IMR-90 (cell line): Measurements from ENCODE around the gene RCN1. TPM values are rescaled to one million over a fixed set of nuclear protein-coding genes. Genes with fewer than 3 reads are reported as not detected.

ENCODE experiments used
- ATAC-seq: fragments of 200-7000 bp; cut with Tn5 transposase; 2 replicates; pipeline ENCODE4 v1.9.1; 2020; ENCODE audit warnings: low read depth, mild to moderate bottlenecking, moderate library complexity
- BruUV-seq: library from RNA; stranded (reverse); fragments of 400-500 nt; replicated peaks from 2 replicates; lab custom pipeline; 2021; lab: Mats Ljungman, UMichigan
- CTCF ChIA-PET: fragments of 300-600 bp; formaldehyde crosslinking; extraction: SDS; loops from one replicate; lab custom pipeline; 2021; ENCODE audit warnings: antibody characterized with exemption; lab: Yijun Ruan, JAX
- POLR2A ChIA-PET: fragments of 300-600 bp; sonication (Branson Sonifier 250); formaldehyde crosslinking; loops from one replicate; lab custom pipeline; 2022; ENCODE audit warnings: antibody characterized with exemption; ENCODE audit not compliant: unreplicated experiment; lab: Charles Lee
- DNase-seq: peaks from one replicate; pipeline ENCODE4 v3.0.0; 2013
- H2AFZ ChIP-seq: replicated peaks from 2 replicates; pipeline ENCODE3; 2013; ENCODE audit warnings: low read length, mild to moderate bottlenecking; ENCODE audit not compliant: poor library complexity
- H2AK5ac ChIP-seq: 2 replicates; pipeline ENCODE4 v1.6.1; 2013; ENCODE audit warnings: low read depth, low read length, inconsistent platforms
- H2AK9ac ChIP-seq: replicated peaks from 2 replicates; pipeline ENCODE3; 2013; ENCODE audit warnings: mild to moderate bottlenecking, low read depth, low read length, moderate library complexity; ENCODE audit not compliant: poor library complexity
- H2BK120ac ChIP-seq: 2 replicates; pipeline ENCODE4 v1.6.1; 2013; ENCODE audit warnings: low read depth, low read length, inconsistent platforms
- H2BK15ac ChIP-seq: 3 replicates; pipeline ENCODE4 v1.6.1; 2013; ENCODE audit warnings: low read depth, low read length, inconsistent platforms
- H2BK20ac ChIP-seq: 2 replicates; pipeline ENCODE4 v1.6.1; 2013; ENCODE audit warnings: low read depth, mild to moderate bottlenecking, inconsistent platforms, low read length, moderate library complexity
- H2BK5ac ChIP-seq: 2 replicates; pipeline ENCODE4 v1.6.1; 2013; ENCODE audit warnings: mild to moderate bottlenecking, low read depth, low read length, inconsistent platforms; ENCODE audit not compliant: poor library complexity, severe bottlenecking
- H3K14ac ChIP-seq: replicated peaks from 2 replicates; pipeline ENCODE4 v1.6.1; 2013; ENCODE audit warnings: low read depth, low read length, inconsistent platforms
- H3K18ac ChIP-seq: 2 replicates; pipeline ENCODE4 v1.6.1; 2013; ENCODE audit warnings: low read depth, low read length, control low read depth
- H3K23ac ChIP-seq: 2 replicates; pipeline ENCODE4 v1.6.1; 2013; ENCODE audit warnings: low read depth, low read length, inconsistent platforms
- H3K27ac ChIP-seq: 2 replicates; pipeline ENCODE4 v1.5.1; 2013; ENCODE audit warnings: mild to moderate bottlenecking, control low read depth, low read length; ENCODE audit not compliant: insufficient read depth
- H3K27me3 ChIP-seq: 2 replicates; pipeline ENCODE4 v1.6.1; 2013; ENCODE audit warnings: low read length; ENCODE audit not compliant: control insufficient read depth, insufficient read depth
- H3K36me3 ChIP-seq: 2 replicates; pipeline ENCODE4 v1.6.1; 2013; ENCODE audit warnings: low read length, mixed read lengths; ENCODE audit not compliant: control insufficient read depth, insufficient read depth
- H3K4ac ChIP-seq: 2 replicates; pipeline ENCODE4 v1.6.1; 2013; ENCODE audit warnings: low read depth, low read length, inconsistent platforms
- H3K4me1 ChIP-seq: 2 replicates; pipeline ENCODE4 v1.6.1; 2013; ENCODE audit warnings: low read length, mixed read lengths; ENCODE audit not compliant: control insufficient read depth, insufficient read depth
- H3K4me2 ChIP-seq: 2 replicates; pipeline ENCODE4 v1.6.1; 2013; ENCODE audit warnings: low read depth, mild to moderate bottlenecking, control low read depth, low read length, moderate library complexity
- H3K4me3 ChIP-seq: 2 replicates; pipeline ENCODE4 v1.5.1; 2013; ENCODE audit warnings: low read depth, mild to moderate bottlenecking, control low read depth, low read length, moderate library complexity; ENCODE audit not compliant: insufficient read depth
- H3K56ac ChIP-seq: 2 replicates; pipeline ENCODE4 v1.6.1; 2013; ENCODE audit warnings: low read length, inconsistent platforms; ENCODE audit not compliant: insufficient read depth; ENCODE audit errors: extremely low read depth
- H3K79me1 ChIP-seq, 2 experiments: 2 replicates each; pipeline ENCODE4 v1.6.1; 2013; ENCODE audit warnings: low read length in 2 of 2, inconsistent platforms in 1 of 2, low read depth in 1 of 2
- H3K9ac ChIP-seq: 2 replicates; pipeline ENCODE4 v1.6.1; 2013; ENCODE audit warnings: low read depth, low read length, control low read depth
- H3K9me1 ChIP-seq: 2 replicates; pipeline ENCODE4 v1.6.1; 2013; ENCODE audit warnings: low read length, inconsistent platforms; ENCODE audit not compliant: insufficient read depth
- H3K9me3 ChIP-seq: 2 replicates; pipeline ENCODE4 v1.6.1; 2013; ENCODE audit warnings: low read length; ENCODE audit not compliant: control insufficient read depth, insufficient read depth
- H4K20me1 ChIP-seq: 2 replicates; pipeline ENCODE4 v1.6.1; 2013; ENCODE audit warnings: low read length, inconsistent platforms; ENCODE audit not compliant: insufficient read depth
- H4K5ac ChIP-seq: 2 replicates; pipeline ENCODE4 v1.6.1; 2013; ENCODE audit warnings: mild to moderate bottlenecking, low read depth, low read length, control low read depth
- H4K8ac ChIP-seq, 2 experiments: 2 replicates each; pipeline ENCODE4 v1.6.1; 2013; ENCODE audit warnings: low read depth in 2 of 2, low read length in 2 of 2, control low read depth in 1 of 2, inconsistent platforms in 1 of 2
- H4K91ac ChIP-seq: 2 replicates; pipeline ENCODE4 v1.6.1; 2013; ENCODE audit warnings: low read depth, low read length, inconsistent platforms; ENCODE audit not compliant: insufficient read depth
- BHLHE40 ChIP-seq: fragments of 150-350 bp; IDR thresholded peaks from 2 replicates; pipeline ENCODE4 v1.6.1; 2016; ENCODE audit warnings: mild to moderate bottlenecking, low read depth, low read length
- CEBPB ChIP-seq: IDR thresholded peaks from 2 replicates; pipeline ENCODE4 v1.6.1; 2012; ENCODE audit warnings: low read depth, low read length, improper control_type of control experiment
- CHD1 ChIP-seq: IDR thresholded peaks from 2 replicates; pipeline ENCODE4 v1.6.1; 2012; ENCODE audit warnings: low read depth, low read length, improper control_type of control experiment
- CTCF ChIP-seq: conservative IDR thresholded peaks from 2 replicates; pipeline ENCODE4 v1.5.1; 2012; ENCODE audit warnings: mild to moderate bottlenecking, low read depth, low read length, improper control_type of control experiment
- ELK1 ChIP-seq: fragments of 150-350 bp; IDR thresholded peaks from 2 replicates; pipeline ENCODE4 v1.6.1; 2016; ENCODE audit warnings: low read depth, mild to moderate bottlenecking, low read length, moderate library complexity, borderline replicate concordance
- FOS ChIP-seq: fragments of 150-350 bp; IDR thresholded peaks from 2 replicates; pipeline ENCODE4 v1.6.1; 2016; ENCODE audit warnings: low read depth, low read length
- MAFK ChIP-seq: IDR thresholded peaks from 2 replicates; pipeline ENCODE4 v1.6.1; 2012; ENCODE audit warnings: low read depth, low read length, improper control_type of control experiment
- MAZ ChIP-seq: IDR thresholded peaks from 2 replicates; pipeline ENCODE4 v1.6.1; 2012; ENCODE audit warnings: low read depth, mild to moderate bottlenecking, low read length, improper control_type of control experiment, moderate library complexity, borderline replicate concordance
- MXI1 ChIP-seq: IDR thresholded peaks from 2 replicates; pipeline ENCODE4 v1.6.1; 2012; ENCODE audit warnings: low read depth, mild to moderate bottlenecking, low read length, moderate library complexity, borderline replicate concordance
- NFE2L2 ChIP-seq: fragments of 150-350 bp; IDR thresholded peaks from 2 replicates; pipeline ENCODE4 v1.6.1; 2016; ENCODE audit warnings: low read depth, mild to moderate bottlenecking, low read length
- POLR2A ChIP-seq: IDR thresholded peaks from 2 replicates; pipeline ENCODE4 v1.6.1; 2012; ENCODE audit warnings: mild to moderate bottlenecking, low read depth, low read length
- RAD21 ChIP-seq: IDR thresholded peaks from 2 replicates; pipeline ENCODE4 v1.6.1; 2012; ENCODE audit warnings: low read length, improper control_type of control experiment
- RCOR1 ChIP-seq: IDR thresholded peaks from 2 replicates; pipeline ENCODE4 v1.6.1; 2012; ENCODE audit warnings: mild to moderate bottlenecking, low read length, improper control_type of control experiment; ENCODE audit not compliant: insufficient replicate concordance
- RFX5 ChIP-seq: IDR thresholded peaks from 2 replicates; pipeline ENCODE4 v1.8.0; 2012; ENCODE audit warnings: low read depth, mild to moderate bottlenecking, low read length, moderate library complexity
- SMC3 ChIP-seq: fragments of 150-350 bp; IDR thresholded peaks from 2 replicates; pipeline ENCODE4 v1.6.1; 2016; ENCODE audit warnings: low read depth, mild to moderate bottlenecking, antibody characterized with exemption, low read length, moderate library complexity
- USF2 ChIP-seq: fragments of 150-350 bp; IDR thresholded peaks from 2 replicates; pipeline ENCODE4 v1.6.1; 2017; ENCODE audit warnings: mild to moderate bottlenecking, antibody characterized with exemption, low read length, low read depth
- WGBS, 2 experiments: methylation state at CpG; one replicate each; pipeline versions ENCODE4 v1.1.5 to v1.1.7; 2013; ENCODE audit warnings: missing lambda C conversion rate in 2 of 2; ENCODE audit not compliant: insufficient read length in 1 of 2; ENCODE audit errors: extremely low coverage in 2 of 2; 5-methylcytosine and 5-hydroxymethylcytosine counted together
- dilution Hi-C: fragments of 300-500 bp; cut with HindIII; formaldehyde crosslinking; loops from one replicate; pipeline ENCODE4 v1.14.3; 2018; ENCODE audit warnings: low sequenced_read_pairs; ENCODE audit not compliant: unreplicated experiment
- in situ Hi-C: fragments of 300-500 bp; cut with MboI; formaldehyde crosslinking; loops from 3 replicates; pipeline ENCODE4 v1.14.3; 2019; ENCODE audit warnings: low sequenced_read_pairs, inconsistent platforms, mixed read lengths
- intact Hi-C: fragments of 100-400 bp; cut with micrococcal nuclease; formaldehyde crosslinking; loops from 2 replicates; pipeline ENCODE4 v1.10.0; 2022
- polyA plus RNA-seq, 3 experiments: library from polyadenylated mRNA; depleted of rRNA; stranded (reverse); fragments of >200 nt; gene quantifications; 2 replicates each; pipeline ENCODE4 v1.2.3, GENCODE V29; 2012; ENCODE audit warnings: low replicate concordance in 1 of 3
- total RNA-seq: library from RNA; depleted of rRNA; stranded (reverse); fragments of >200 nt; gene quantifications from 2 replicates; pipeline ENCODE4 v1.2.3, GENCODE V29; 2012

Gene RCN1
- total and polyA plus RNA-seq, 2 of the 4 experiments (the other 2 are of a cell fraction): 129 to 193 TPM

- no peak for TF ChIP-seq POLR2A
- no peak for TF ChIP-seq CHD1
- TF ChIP-seq SMC3: no peak
- no peak for TF ChIP-seq USF2
- TF ChIP-seq RAD21: no peak
- TF ChIP-seq ELK1: no peak
- TF ChIP-seq MXI1: no peak
- no peak for TF ChIP-seq FOS
- no peak for TF ChIP-seq RCOR1
- no peak for TF ChIP-seq MAFK
- TF ChIP-seq CEBPB: no peak
- no peak for TF ChIP-seq RFX5
- TF ChIP-seq NFE2L2: no peak
- TF ChIP-seq CTCF: no peak
- TF ChIP-seq MAZ: no peak
- TF ChIP-seq BHLHE40: no peak
- POLR2A ChIA-PET: no interaction called here
- Histone ChIP-seq H4K91ac (peak overlapping the region; percentile 11; the same call in 1 of the 2 replicates), H3K4me1 (peaks cover 7% of the 10 kb centered on the region; the same call in 1 of the 2 replicates), H2AK5ac (peak overlapping the region; percentile 85), H2BK120ac (peak overlapping the region; percentile 59), H3K4ac (peak overlapping the region; percentile 56), H3K9me1 (peaks cover 7% of the 10 kb centered on the region), H3K23ac (peak overlapping the region; percentile 33; the same call in 1 of the 2 replicates), H2AFZ (no peak overlapping the region), H3K9ac (no peak overlapping the region), H3K79me1 (no peaks in the 10 kb centered on the region), H4K20me1 (no peaks in the 10 kb centered on the region), H2BK20ac (peak overlapping the region; percentile 49; the same call in 1 of the 2 replicates), H4K5ac (no peak overlapping the region), H3K27me3 (peaks cover 2% of the 10 kb centered on the region), H3K36me3 (no peaks in the 10 kb centered on the region), H3K27ac (no peak overlapping the region), H2BK15ac (peak overlapping the region; percentile 74; the same call in 2 of the 3 replicates), H3K14ac (no peak overlapping the region), H3K4me3 (no peak overlapping the region), H4K8ac (0 out of 4 replicates have a peak overlapping the region, but pooled peaks of 1 of the 2 experiments have one; percentile 16), H3K18ac (no peak overlapping the region), H2AK9ac (no peak overlapping the region), H3K4me2 (no peak overlapping the region), H3K9me3 (no peaks in the 10 kb centered on the region), H3K56ac (no peak overlapping the region), H2BK5ac (no peak overlapping the region)
- ATAC-seq (peak; percentile 30; the same call in 1 of the 2 replicates), DNase-seq (no peak)
- in situ Hi-C loops (no loop called here), intact Hi-C loops (no loop called here), dilution Hi-C loops (no loop called here)
- WGBS, 2 experiments: no CpG with 5 or more reads among the region's 2 CpGs
- no TSS peak for BruUV-seq
- CTCF ChIA-PET: no interaction called here
Observed at GRCh38 chr11:32116668-32117067, 25.8 kb downstream of the RCN1 start.
